HepG2 (cell line): Measurements from ENCODE around the gene ZFHX3. TPM values are rescaled to one million over a fixed set of nuclear protein-coding genes. Genes with fewer than 3 reads are reported as not detected.

Experiments used
- ATAC-seq: fragments of 200-7000 bp; cut with Tn5 transposase; 3 replicates; pipeline ENCODE4 v1.9.1; 2020; ENCODE audit warnings: mild to moderate bottlenecking, moderate library complexity
- BruUV-seq: library from RNA; stranded (reverse); fragments of 400-500 nt; replicated peaks from 2 replicates; lab custom pipeline; 2021; lab: Mats Ljungman, UMichigan
- CTCF ChIA-PET: fragments of 300-600 bp; formaldehyde crosslinking; extraction: SDS; loops from one replicate; lab custom pipeline; 2021; ENCODE audit warnings: low total read pairs, inconsistent platforms, low intra/inter-chr PET ratio; lab: Yijun Ruan, JAX
- POLR2A ChIA-PET: fragments of 350-600 bp; sonication (Branson Sonifier 250); formaldehyde crosslinking; loops from one replicate; lab custom pipeline; 2020; ENCODE audit warnings: antibody characterized with exemption, inconsistent platforms; lab: Yijun Ruan, JAX
- DNase-seq: peaks from one replicate; pipeline ENCODE4 v3.0.0-alpha.2; 2015; ENCODE audit warnings: low spot score
- FAIRE-seq: peaks from 3 replicates; lab custom pipeline; 2011; peaks lifted over from hg19 to GRCh38; lab: Jason Lieb, UNC
- H2AFZ ChIP-seq: one replicate; pipeline ENCODE4 v1.6.1; 2011; ENCODE audit warnings: low read length, inconsistent platforms
- H3K27ac ChIP-seq: fragments of 300-600 bp; 3 replicates; pipeline ENCODE4 v1.8.0; 2011; ENCODE audit warnings: mixed run types, mild to moderate bottlenecking, mixed read lengths, low read length, inconsistent platforms; ENCODE audit not compliant: insufficient read depth; ENCODE audit errors: extremely low read length
- H3K27me3 ChIP-seq, 2 experiments: fragments of 200-600 bp in 1 of 2; 2 replicates in 1 of 2; 3 replicates in 1 of 2; pipeline versions ENCODE4 v1.6.0 to v1.8.0; 2011; ENCODE audit warnings: low read length in 2 of 2, mild to moderate bottlenecking in 2 of 2, moderate library complexity in 2 of 2, inconsistent platforms in 1 of 2; ENCODE audit not compliant: insufficient read depth in 2 of 2, control insufficient read depth in 1 of 2
- H3K36me3 ChIP-seq, 2 experiments: fragments of 200-600 bp in 1 of 2; replicated peaks in 1 of 2; 2 replicates in 1 of 2; 3 replicates in 1 of 2; pipeline versions ENCODE4 v1.5.1 to v1.8.0; 2011; ENCODE audit warnings: low read length in 2 of 2, inconsistent platforms in 1 of 2; ENCODE audit not compliant: insufficient read depth in 2 of 2, control insufficient read depth in 1 of 2
- H3K4me1 ChIP-seq: 2 replicates; pipeline ENCODE4 v1.5.1; 2012; ENCODE audit warnings: low read length, inconsistent platforms; ENCODE audit not compliant: insufficient read depth
- H3K4me2 ChIP-seq: 2 replicates; pipeline ENCODE4 v1.6.0; 2011; ENCODE audit warnings: low read depth, low read length, inconsistent platforms
- H3K4me3 ChIP-seq, 3 experiments: fragments of 200-600 bp in 1 of 3; sonication (generic), shearing (Covaris generic) in 1 of 3; replicated peaks in 1 of 3; 2 replicates each; pipeline ENCODE4 v1.5.1; 2011 to 2016; ENCODE audit warnings: low read length in 3 of 3, inconsistent platforms in 2 of 3, low read depth in 2 of 3, mild to moderate bottlenecking in 2 of 3, control low read depth in 1 of 3, mixed read lengths in 1 of 3; ENCODE audit not compliant: insufficient read depth in 1 of 3
- H3K79me2 ChIP-seq: one replicate; pipeline ENCODE4 v1.6.1; 2011; ENCODE audit warnings: low read length, inconsistent platforms; ENCODE audit not compliant: insufficient read depth
- H3K9ac ChIP-seq: 2 replicates; pipeline ENCODE4 v1.6.0; 2011; ENCODE audit warnings: mild to moderate bottlenecking, low read depth, low read length, inconsistent platforms; ENCODE audit not compliant: insufficient read depth
- H3K9me3 ChIP-seq: 2 replicates; pipeline ENCODE4 v1.5.1; 2012; ENCODE audit warnings: mild to moderate bottlenecking, low read length
- H4K20me1 ChIP-seq: 2 replicates; pipeline ENCODE4 v1.6.0; 2011; ENCODE audit warnings: inconsistent platforms, mild to moderate bottlenecking, low read length, moderate library complexity; ENCODE audit not compliant: insufficient read depth
- CHD4 ChIP-seq: fragments of 200-600 bp; sonication (generic); IDR thresholded peaks from 2 replicates; pipeline ENCODE4 v1.7.0; 2017; ENCODE audit warnings: mild to moderate bottlenecking, low read length, borderline replicate concordance
- ERF ChIP-seq: IDR thresholded peaks from 2 replicates; pipeline ENCODE4 v1.6.1; 2018; ENCODE audit warnings: missing biosample characterization, missing genetic modification reagents
- ETV6 ChIP-seq: sonication (generic); formaldehyde crosslinking; conservative IDR thresholded peaks from 2 replicates; pipeline ENCODE4 v1.4.0; 2020; ENCODE audit warnings: missing genetic modification reagents
- FOSL1 ChIP-seq: sonication (generic); formaldehyde crosslinking; IDR thresholded peaks from 2 replicates; pipeline ENCODE4 v1.9.0; 2021; ENCODE audit warnings: missing genetic modification reagents, borderline replicate concordance
- FOSL2 ChIP-seq: sonication (generic); formaldehyde crosslinking; IDR thresholded peaks from 2 replicates; pipeline ENCODE4 v1.4.0; 2020; ENCODE audit warnings: missing genetic modification reagents
- MIXL1 ChIP-seq: IDR thresholded peaks from 2 replicates; pipeline ENCODE4 v1.6.1; 2016
- MTF1 ChIP-seq: sonication (generic); formaldehyde crosslinking; IDR thresholded peaks from 2 replicates; pipeline ENCODE4 v1.5.0; 2020; ENCODE audit warnings: missing genetic modification reagents
- NR2F6 ChIP-seq, 2 experiments: IDR thresholded peaks; 2 replicates each; pipeline ENCODE4 v1.6.1; 2016; ENCODE audit warnings: antibody characterized with exemption in 1 of 2, mild to moderate bottlenecking in 1 of 2
- PAF1 ChIP-seq: IDR thresholded peaks from 2 replicates; pipeline ENCODE4 v1.6.1; 2016; ENCODE audit warnings: missing genetic modification reagents, missing compliant biosample characterization
- RBM22 ChIP-seq: fragments of 200-400 bp; formaldehyde crosslinking; optimal IDR thresholded peaks from 2 replicates; pipeline ENCODE3; 2017; ENCODE audit warnings: mild to moderate bottlenecking, low read length, moderate library complexity
- RELA ChIP-seq: sonication (generic); formaldehyde crosslinking; IDR thresholded peaks from 2 replicates; pipeline ENCODE4 v1.4.0; 2020; ENCODE audit warnings: missing genetic modification reagents
- TBX2 ChIP-seq: sonication (generic); formaldehyde crosslinking; IDR thresholded peaks from 2 replicates; pipeline ENCODE4 v1.5.0; 2020; ENCODE audit warnings: missing genetic modification reagents, mild to moderate bottlenecking, borderline replicate concordance
- ZNF776 ChIP-seq: sonication (generic); formaldehyde crosslinking; IDR thresholded peaks from 2 replicates; pipeline ENCODE4 v1.4.0; 2020; ENCODE audit warnings: mild to moderate bottlenecking, missing genetic modification reagents
- WGBS: methylation state at CpG from one replicate; pipeline ENCODE4 v1.1.6; 2017; ENCODE audit warnings: low lambda C conversion rate; 5-methylcytosine and 5-hydroxymethylcytosine counted together
- in situ Hi-C: cut with HindIII; loops from 2 replicates; pipeline ENCODE4 v1.10.0; 2017; ENCODE audit warnings: low pct_unique_long_range_greater_than_20kb; ENCODE audit not compliant: extremely low pct_ligation_motif_present
- intact Hi-C: fragments of 100-400 bp; cut with micrococcal nuclease; formaldehyde crosslinking; loops from one replicate; pipeline ENCODE4 v1.10.0; 2022; ENCODE audit not compliant: unreplicated experiment
- polyA plus RNA-seq, 8 experiments: library from polyadenylated mRNA; depleted of rRNA in 3 of 8; stranded (reverse) in 7 of 8; unstranded in 1 of 8; fragments of >200 nt; fragmentation: Illumina TruSeq in 4 of 8; extraction: Trizol in 4 of 8; gene quantifications; 2 replicates each; pipeline versions ENCODE4 v1.2.1 to v1.2.3, GENCODE V29; 2011 to 2016; ENCODE audit warnings: low read depth in 4 of 8, missing spikeins in 1 of 8, mixed read lengths in 1 of 8; ENCODE audit not compliant: insufficient read depth in 1 of 8
- total RNA-seq, 5 experiments: library from RNA; depleted of rRNA; stranded (reverse); fragments of >200 nt; fragmentation: Illumina TruSeq; extraction: Trizol; gene quantifications; 2 replicates each; pipeline ENCODE4 v1.2.3, GENCODE V29; 2016; ENCODE audit warnings: low read depth in 1 of 5
- TF ChIP-seq, protein P1 (sequence below): sonication (generic); formaldehyde crosslinking; IDR thresholded peaks from 2 replicates; pipeline ENCODE4 v1.4.0; 2020; ENCODE audit warnings: missing genetic modification reagents
- TF ChIP-seq, protein P2 (sequence below): sonication (generic); formaldehyde crosslinking; IDR thresholded peaks from 2 replicates; pipeline ENCODE4 v1.4.0; 2020; ENCODE audit warnings: missing genetic modification reagents, borderline replicate concordance

Gene ZFHX3
- total and polyA plus RNA-seq, 2 of the 13 experiments (the other 11 are each of a cell fraction or from before 2014, with no cell fraction given), result 5.0 to 6.0 TPM

DNA sequence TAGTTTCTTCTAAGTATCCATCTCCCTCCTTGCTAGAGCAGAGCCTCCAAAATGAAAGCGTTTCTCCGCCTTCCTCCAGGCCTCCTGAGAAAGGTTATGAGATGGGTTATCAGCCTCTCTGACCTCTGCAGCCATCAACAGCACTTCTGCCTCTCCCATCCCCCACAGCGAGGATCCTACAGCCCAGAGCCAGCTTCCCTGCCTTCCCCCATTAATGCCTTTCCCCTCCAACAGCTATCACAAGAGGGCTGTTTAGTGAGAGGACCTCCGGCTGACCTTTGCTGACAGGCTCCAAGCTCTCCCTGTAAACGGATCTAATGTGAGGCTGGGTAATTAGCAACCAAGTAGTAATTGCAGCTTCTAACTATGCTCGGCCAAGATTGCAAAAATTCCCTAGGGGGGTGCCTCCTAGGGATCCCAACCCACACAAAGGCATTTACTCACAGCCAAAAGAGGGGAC, 55.8 kb downstream of the ZFHX3 start:
- intact Hi-C loops, result no loop called here
- peaks cover 0 to 1% of the 10 kb centered on the region in 2 experiments; a peak in 1 of 5 replicates for H3K36me3 ChIP-seq
- in situ Hi-C loops, result no loop called here
- BruUV-seq, result no TSS peak
- H2AFZ ChIP-seq, result no peak overlapping the region
- no peak overlapping the region for H3K9ac ChIP-seq
- peaks cover 38% of the 10 kb centered on the region; the same call in 1 of the 2 replicates for H4K20me1 ChIP-seq
- H3K27ac ChIP-seq, result no peak overlapping the region
- H3K4me2 ChIP-seq, result no peak overlapping the region; the same call in 1 of the 2 replicates
- no peaks in the 10 kb centered on the region for H3K9me3 ChIP-seq
- no peak overlapping the region for H3K4me3 ChIP-seq
- ChIA-PET CTCF (no interaction called here), POLR2A (no interaction called here)
- FAIRE-seq, result no peak
- peaks cover 93% of the 10 kb centered on the region for H3K79me2 ChIP-seq
- no peak for TF ChIP-seq MTF1
- TF ChIP-seq FOSL2 (CRISPR knock-in tag), result no peak
- no peak for TF ChIP-seq ETV6
- no peak for TF ChIP-seq TBX2 (CRISPR knock-in tag)
- peak; percentile 70 for TF ChIP-seq RBM22
- no peak for TF ChIP-seq RELA (CRISPR knock-in tag)
- TF ChIP-seq MIXL1 (CRISPR knock-in tag), result no peak
- TF ChIP-seq, protein P1, sequence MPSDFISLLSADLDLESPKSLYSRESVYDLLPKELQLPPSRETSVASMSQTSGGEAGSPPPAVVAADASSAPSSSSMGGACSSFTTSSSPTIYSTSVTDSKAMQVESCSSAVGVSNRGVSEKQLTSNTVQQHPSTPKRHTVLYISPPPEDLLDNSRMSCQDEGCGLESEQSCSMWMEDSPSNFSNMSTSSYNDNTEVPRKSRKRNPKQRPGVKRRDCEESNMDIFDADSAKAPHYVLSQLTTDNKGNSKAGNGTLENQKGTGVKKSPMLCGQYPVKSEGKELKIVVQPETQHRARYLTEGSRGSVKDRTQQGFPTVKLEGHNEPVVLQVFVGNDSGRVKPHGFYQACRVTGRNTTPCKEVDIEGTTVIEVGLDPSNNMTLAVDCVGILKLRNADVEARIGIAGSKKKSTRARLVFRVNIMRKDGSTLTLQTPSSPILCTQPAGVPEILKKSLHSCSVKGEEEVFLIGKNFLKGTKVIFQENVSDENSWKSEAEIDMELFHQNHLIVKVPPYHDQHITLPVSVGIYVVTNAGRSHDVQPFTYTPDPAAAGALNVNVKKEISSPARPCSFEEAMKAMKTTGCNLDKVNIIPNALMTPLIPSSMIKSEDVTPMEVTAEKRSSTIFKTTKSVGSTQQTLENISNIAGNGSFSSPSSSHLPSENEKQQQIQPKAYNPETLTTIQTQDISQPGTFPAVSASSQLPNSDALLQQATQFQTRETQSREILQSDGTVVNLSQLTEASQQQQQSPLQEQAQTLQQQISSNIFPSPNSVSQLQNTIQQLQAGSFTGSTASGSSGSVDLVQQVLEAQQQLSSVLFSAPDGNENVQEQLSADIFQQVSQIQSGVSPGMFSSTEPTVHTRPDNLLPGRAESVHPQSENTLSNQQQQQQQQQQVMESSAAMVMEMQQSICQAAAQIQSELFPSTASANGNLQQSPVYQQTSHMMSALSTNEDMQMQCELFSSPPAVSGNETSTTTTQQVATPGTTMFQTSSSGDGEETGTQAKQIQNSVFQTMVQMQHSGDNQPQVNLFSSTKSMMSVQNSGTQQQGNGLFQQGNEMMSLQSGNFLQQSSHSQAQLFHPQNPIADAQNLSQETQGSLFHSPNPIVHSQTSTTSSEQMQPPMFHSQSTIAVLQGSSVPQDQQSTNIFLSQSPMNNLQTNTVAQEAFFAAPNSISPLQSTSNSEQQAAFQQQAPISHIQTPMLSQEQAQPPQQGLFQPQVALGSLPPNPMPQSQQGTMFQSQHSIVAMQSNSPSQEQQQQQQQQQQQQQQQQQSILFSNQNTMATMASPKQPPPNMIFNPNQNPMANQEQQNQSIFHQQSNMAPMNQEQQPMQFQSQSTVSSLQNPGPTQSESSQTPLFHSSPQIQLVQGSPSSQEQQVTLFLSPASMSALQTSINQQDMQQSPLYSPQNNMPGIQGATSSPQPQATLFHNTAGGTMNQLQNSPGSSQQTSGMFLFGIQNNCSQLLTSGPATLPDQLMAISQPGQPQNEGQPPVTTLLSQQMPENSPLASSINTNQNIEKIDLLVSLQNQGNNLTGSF, result no peak
- no peak for TF ChIP-seq ZNF776 (CRISPR knock-in tag)
- TF ChIP-seq PAF1 (CRISPR knock-in tag), result no peak
- no peak for TF ChIP-seq FOSL1 (CRISPR knock-in tag)
- TF ChIP-seq ERF (CRISPR knock-in tag), result 0 out of 2 replicates have a peak, but pooled peaks have one; percentile 28
- TF ChIP-seq NR2F6 (IDR thresholded peaks at IDR 0.05), result no peak
- peak; percentile 8; the same call in 1 of the 2 replicates for TF ChIP-seq NR2F6 (CRISPR knock-in tag; IDR thresholded peaks at IDR 0.05)
- no peak for TF ChIP-seq CHD4
- TF ChIP-seq, protein P2, sequence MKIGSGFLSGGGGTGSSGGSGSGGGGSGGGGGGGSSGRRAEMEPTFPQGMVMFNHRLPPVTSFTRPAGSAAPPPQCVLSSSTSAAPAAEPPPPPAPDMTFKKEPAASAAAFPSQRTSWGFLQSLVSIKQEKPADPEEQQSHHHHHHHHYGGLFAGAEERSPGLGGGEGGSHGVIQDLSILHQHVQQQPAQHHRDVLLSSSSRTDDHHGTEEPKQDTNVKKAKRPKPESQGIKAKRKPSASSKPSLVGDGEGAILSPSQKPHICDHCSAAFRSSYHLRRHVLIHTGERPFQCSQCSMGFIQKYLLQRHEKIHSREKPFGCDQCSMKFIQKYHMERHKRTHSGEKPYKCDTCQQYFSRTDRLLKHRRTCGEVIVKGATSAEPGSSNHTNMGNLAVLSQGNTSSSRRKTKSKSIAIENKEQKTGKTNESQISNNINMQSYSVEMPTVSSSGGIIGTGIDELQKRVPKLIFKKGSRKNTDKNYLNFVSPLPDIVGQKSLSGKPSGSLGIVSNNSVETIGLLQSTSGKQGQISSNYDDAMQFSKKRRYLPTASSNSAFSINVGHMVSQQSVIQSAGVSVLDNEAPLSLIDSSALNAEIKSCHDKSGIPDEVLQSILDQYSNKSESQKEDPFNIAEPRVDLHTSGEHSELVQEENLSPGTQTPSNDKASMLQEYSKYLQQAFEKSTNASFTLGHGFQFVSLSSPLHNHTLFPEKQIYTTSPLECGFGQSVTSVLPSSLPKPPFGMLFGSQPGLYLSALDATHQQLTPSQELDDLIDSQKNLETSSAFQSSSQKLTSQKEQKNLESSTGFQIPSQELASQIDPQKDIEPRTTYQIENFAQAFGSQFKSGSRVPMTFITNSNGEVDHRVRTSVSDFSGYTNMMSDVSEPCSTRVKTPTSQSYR (CRISPR knock-in tag), result peak; percentile 68; the same call in 1 of the 2 replicates
- no peak for ATAC-seq
- WGBS, result 70% methylated on average over 6 of the region's 6 CpGs
- DNase-seq, result no peak
- H3K4me1 ChIP-seq, result peaks cover 88% of the 10 kb centered on the region
- H3K27me3 ChIP-seq, result no peaks in the 10 kb centered on the region
